Measurements from ENCODE around the gene RBM39.

GRCh38 chr20:35731862-35732643 lies 10.0 kb downstream of the RBM39 start:
- no peak for TF ChIP-seq CTCF (IDR thresholded peaks at IDR 0.05)
- no peak for TF ChIP-seq POLR2AphosphoS5 (IDR thresholded peaks at IDR 0.05; ENCODE audit: insufficient read depth in 1 of 2, low read depth in 1 of 2)
- TF ChIP-seq POLR2A (IDR thresholded peaks at IDR 0.05): no peak
